Endothelial cell of umbilical vein (primary cell): ENCODE results near the gene TH. TPM values are rescaled to one million over a fixed set of nuclear protein-coding genes. Genes with fewer than 3 reads are reported as not detected.

Experiments used
- BruUV-seq: library from RNA; stranded (reverse); fragments of 400-500 nt; replicated peaks from 2 replicates; lab custom pipeline; 2021; lab: Mats Ljungman, UMichigan
- CTCF ChIA-PET: fragments of 300-600, 350-600 bp; sonication (Branson Sonifier 250); formaldehyde crosslinking; loops from one replicate; lab custom pipeline; 2021; ENCODE audit warnings: antibody characterized with exemption, inconsistent platforms; lab: Charles Lee
- POLR2A ChIA-PET: fragments of 300-600, 350-600 bp; sonication (Branson Sonifier 250); formaldehyde crosslinking; loops from one replicate; lab custom pipeline; 2021; ENCODE audit warnings: antibody characterized with exemption, inconsistent platforms; lab: Charles Lee
- DNase-seq: peaks from one replicate; pipeline ENCODE4 v3.0.0-alpha.2; 2011; ENCODE audit warnings: low read depth, low spot score
- FAIRE-seq: peaks from 2 replicates; lab custom pipeline; 2011; peaks lifted over from hg19 to GRCh38; lab: Jason Lieb, UNC
- H2AFZ ChIP-seq: 2 replicates; pipeline ENCODE4 v1.6.0; 2012; ENCODE audit warnings: low read depth, low read length, control low read depth, inconsistent platforms
- H3K27ac ChIP-seq: 2 replicates; pipeline ENCODE4 v1.5.1; 2011; ENCODE audit warnings: low read depth, mild to moderate bottlenecking, control low read depth, low read length, moderate library complexity; ENCODE audit not compliant: insufficient read depth
- H3K27me3 ChIP-seq, 2 experiments: 2 replicates each; pipeline versions ENCODE4 v1.6.0 to v1.6.1; 2011; ENCODE audit warnings: low read length in 2 of 2, mixed read lengths in 1 of 2; ENCODE audit not compliant: control insufficient read depth in 2 of 2, insufficient read depth in 2 of 2
- H3K36me3 ChIP-seq, 2 experiments: 2 replicates in 1 of 2; 3 replicates in 1 of 2; pipeline ENCODE4 v1.5.1; 2011; ENCODE audit warnings: low read length in 2 of 2, mild to moderate bottlenecking in 1 of 2, moderate library complexity in 1 of 2; ENCODE audit not compliant: control insufficient read depth in 2 of 2, insufficient read depth in 2 of 2; ENCODE audit errors: extremely low read depth in 1 of 2
- H3K4me1 ChIP-seq: 3 replicates; pipeline ENCODE4 v1.5.1; 2011; ENCODE audit warnings: mild to moderate bottlenecking, low read length; ENCODE audit not compliant: control insufficient read depth, insufficient read depth; ENCODE audit errors: extremely low read depth
- H3K4me2 ChIP-seq: 2 replicates; pipeline ENCODE4 v1.6.1; 2011; ENCODE audit warnings: low read length, control low read depth, mixed read lengths; ENCODE audit not compliant: insufficient read depth
- H3K4me3 ChIP-seq, 3 experiments: fragments of 200-600 bp in 1 of 3; sonication (generic), shearing (Covaris generic) in 1 of 3; replicated peaks in 1 of 3; 2 replicates each; pipeline ENCODE4 v1.5.1; 2011 to 2016; ENCODE audit warnings: control low read depth in 3 of 3, low read length in 3 of 3, mild to moderate bottlenecking in 2 of 3, inconsistent platforms in 1 of 3, low read depth in 1 of 3, moderate library complexity in 1 of 3; ENCODE audit not compliant: insufficient read depth in 1 of 3
- H3K79me2 ChIP-seq: 2 replicates; pipeline ENCODE4 v1.6.0; 2012; ENCODE audit warnings: low read length, inconsistent platforms; ENCODE audit not compliant: control insufficient read depth, insufficient read depth
- H3K9ac ChIP-seq: replicated peaks from 2 replicates; pipeline ENCODE3; 2011; ENCODE audit warnings: low read length, control low read depth; ENCODE audit not compliant: insufficient read depth; ENCODE audit errors: extremely low read depth
- H3K9me1 ChIP-seq: replicated peaks from 3 replicates; pipeline ENCODE4 v1.6.0; 2011; ENCODE audit warnings: mild to moderate bottlenecking, low read length; ENCODE audit not compliant: control insufficient read depth, insufficient read depth; ENCODE audit errors: extremely low read depth
- H3K9me3 ChIP-seq: replicated peaks from 2 replicates; pipeline ENCODE4 v1.5.1; 2012; ENCODE audit warnings: low read length, inconsistent platforms; ENCODE audit not compliant: control insufficient read depth, insufficient read depth
- H4K20me1 ChIP-seq: replicated peaks from 2 replicates; pipeline ENCODE3; 2011; ENCODE audit warnings: mild to moderate bottlenecking, low read length; ENCODE audit not compliant: control insufficient read depth, insufficient read depth; ENCODE audit errors: extremely low read depth
- CTCF ChIP-seq, 2 donors: IDR thresholded peaks; 1 replicate in 1 of 2; 2 replicates in 1 of 2; pipeline ENCODE4 v1.5.1; 2011; ENCODE audit warnings: low read length in 2 of 2, mild to moderate bottlenecking in 2 of 2, moderate library complexity in 2 of 2, control low read depth in 1 of 2, inconsistent platforms in 1 of 2, low read depth in 1 of 2; ENCODE audit not compliant: insufficient read depth in 1 of 2; ENCODE audit errors: extremely low read depth in 1 of 2
- EZH2 ChIP-seq: IDR thresholded peaks from 2 replicates; pipeline ENCODE4 v1.6.1; 2012; ENCODE audit warnings: borderline replicate concordance, low read depth, mild to moderate bottlenecking, moderate library complexity, low read length, inconsistent platforms; ENCODE audit not compliant: severe bottlenecking
- FOS ChIP-seq: IDR thresholded peaks from 2 replicates; pipeline ENCODE4 v1.6.1; 2011; ENCODE audit warnings: mild to moderate bottlenecking, low read length, moderate library complexity, borderline replicate concordance; ENCODE audit not compliant: insufficient read depth
- JUN ChIP-seq: IDR thresholded peaks from 2 replicates; pipeline ENCODE4 v1.6.1; 2011; ENCODE audit warnings: borderline replicate concordance, low read depth; ENCODE audit not compliant: insufficient read length, insufficient read depth
- MYC ChIP-seq: IDR thresholded peaks from one replicate; pipeline ENCODE4 v1.6.1; 2011; ENCODE audit warnings: mild to moderate bottlenecking, low read depth, low read length
- POLR2A ChIP-seq: IDR thresholded peaks from 2 replicates; pipeline ENCODE4 v1.6.1; 2012; ENCODE audit warnings: low read depth, mild to moderate bottlenecking, control low read depth, low read length
- POLR2AphosphoS5 ChIP-seq: IDR thresholded peaks from 2 replicates; pipeline ENCODE4 v1.6.1; 2012; ENCODE audit warnings: low read depth, mild to moderate bottlenecking, control low read depth, low read length, moderate library complexity; ENCODE audit not compliant: insufficient read depth
- dilution Hi-C: fragments of 300-500 bp; cut with MboI; formaldehyde crosslinking; loops from one replicate; pipeline ENCODE4 v1.15.0; 2019; ENCODE audit warnings: low sequenced_read_pairs; ENCODE audit not compliant: extremely low pct_ligation_motif_present
- intact Hi-C: fragments of 100-400 bp; cut with micrococcal nuclease; formaldehyde crosslinking; loops from one replicate; pipeline ENCODE4 v1.10.0; 2022
- polyA plus RNA-seq, 4 experiments: library from polyadenylated mRNA; depleted of rRNA in 3 of 4; stranded (reverse) in 3 of 4; unstranded in 1 of 4; fragments of >200 nt; gene quantifications; 2 replicates each; pipeline versions ENCODE4 v1.2.1 to v1.2.3, GENCODE V29; 2011 to 2012; ENCODE audit warnings: missing spikeins in 1 of 4
- total RNA-seq: library from RNA; stranded (reverse); gene quantifications from 2 replicates; pipeline ENCODE4 v1.2.3, GENCODE V29; 2021

TH gene
- total and polyA plus RNA-seq, 2 donors (not counting 3 experiments of a cell fraction or from before 2014, with no cell fraction given): not detected

GRCh38 chr11:2179516-2179915 lies 7.9 kb upstream of the TH start:
- FAIRE-seq: no peak
- H3K4me3 ChIP-seq: no peak overlapping the region
- no peaks in the 10 kb centered on the region for H3K36me3 ChIP-seq
- H3K4me2 ChIP-seq: no peak overlapping the region
- no peaks in the 10 kb centered on the region for H3K79me2 ChIP-seq
- CTCF ChIA-PET: no interaction called here
- no peaks in the 10 kb centered on the region for H3K27me3 ChIP-seq
- H3K9me3 ChIP-seq: no peaks in the 10 kb centered on the region
- no peaks in the 10 kb centered on the region for H3K4me1 ChIP-seq
- TF ChIP-seq JUN (no peak), EZH2 (no peak), CTCF (IDR thresholded peaks at IDR 0.05; ENCODE audit: extremely low read depth in 1 of 2, insufficient read depth in 1 of 2, low read depth in 1 of 2, low read length in 2 of 2) (no peak), MYC (no peak)
- H4K20me1 ChIP-seq: no peaks in the 10 kb centered on the region
- H3K9ac ChIP-seq: no peak overlapping the region
- intact Hi-C loops (no loop called here), dilution Hi-C loops (no loop called here)
- no peak overlapping the region for H3K27ac ChIP-seq
- no peak for DNase-seq
- H2AFZ ChIP-seq: no peak overlapping the region
- POLR2A ChIA-PET: no interaction called here
- H3K9me1 ChIP-seq: no peaks in the 10 kb centered on the region
- BruUV-seq: no TSS peak

- dilution Hi-C loops: no loop called here
- Histone ChIP-seq H3K4me3 (no peak overlapping the region), H3K79me2 (no peaks in the 10 kb centered on the region), H3K9me3 (no peaks in the 10 kb centered on the region), H3K4me2 (no peak overlapping the region), H3K27me3 (no peaks in the 10 kb centered on the region), H3K36me3 (no peaks in the 10 kb centered on the region), H3K27ac (no peak overlapping the region), H3K9ac (no peak overlapping the region), H3K4me1 (no peaks in the 10 kb centered on the region), H2AFZ (no peak overlapping the region), H3K9me1 (no peaks in the 10 kb centered on the region), H4K20me1 (no peaks in the 10 kb centered on the region)
- ChIA-PET CTCF (interaction anchor here (0.7 kb wide), 1 partner anchor 27 kb away, joined by 3 read pairs; no protein-coding TSS in a partner anchor), POLR2A (no interaction called here)
- FAIRE-seq (no peak), DNase-seq (no peak)
- no TSS peak for BruUV-seq
- TF ChIP-seq POLR2A (no peak), CTCF (IDR thresholded peaks at IDR 0.05; ENCODE audit: extremely low read depth in 1 of 2, insufficient read depth in 1 of 2, low read depth in 1 of 2, low read length in 2 of 2) (no peak), FOS (no peak), POLR2AphosphoS5 (no peak)
- intact Hi-C loops: no loop called here
Measured at GRCh38 chr11:2178906-2179494, 7.4 kb upstream of the TH start.
